Trophoblast cell (in vitro differentiated cells and primary cell): ENCODE data around the gene MS4A4E.
"Not testable (repeated sequence)": the region's sequence is repeated elsewhere in the genome, so short reads cannot be mapped to it uniquely, and the experiment has no call there.

Experiments
- DNase-seq, 2 donors: peaks; one replicate each; pipeline ENCODE4 v3.0.0-alpha.2; 2016
- H2AFZ ChIP-seq: 2 replicates; pipeline ENCODE4 v1.6.1; 2013; ENCODE audit warnings: low read length, moderate library complexity, mild to moderate bottlenecking; ENCODE audit not compliant: insufficient read depth, poor library complexity
- H2AK5ac ChIP-seq: 2 replicates; pipeline ENCODE4 v1.6.1; 2013; ENCODE audit warnings: mild to moderate bottlenecking, low read length
- H2BK120ac ChIP-seq: 2 replicates; pipeline ENCODE4 v1.6.1; 2013; ENCODE audit warnings: low read length, mild to moderate bottlenecking, moderate library complexity; ENCODE audit not compliant: insufficient read depth, poor library complexity
- H2BK12ac ChIP-seq: 2 replicates; pipeline ENCODE4 v1.6.1; 2013; ENCODE audit warnings: mild to moderate bottlenecking, low read length, moderate library complexity
- H2BK5ac ChIP-seq: 2 replicates; pipeline ENCODE4 v1.6.1; 2013; ENCODE audit warnings: low read length, low read depth, moderate library complexity, mild to moderate bottlenecking; ENCODE audit not compliant: poor library complexity
- H3K14ac ChIP-seq: 2 replicates; pipeline ENCODE4 v1.6.1; 2013; ENCODE audit warnings: mild to moderate bottlenecking, low read length
- H3K18ac ChIP-seq: 2 replicates; pipeline ENCODE4 v1.6.1; 2013; ENCODE audit warnings: mild to moderate bottlenecking, low read length
- H3K23ac ChIP-seq: 2 replicates; pipeline ENCODE4 v1.6.1; 2013; ENCODE audit warnings: low read length
- H3K27ac ChIP-seq: 2 replicates; pipeline ENCODE4 v1.5.1; 2013; ENCODE audit warnings: low read depth, mild to moderate bottlenecking, inconsistent platforms, low read length, moderate library complexity
- H3K27me3 ChIP-seq: 2 replicates; pipeline ENCODE4 v1.6.1; 2013; ENCODE audit warnings: inconsistent platforms, mild to moderate bottlenecking, low read length, moderate library complexity; ENCODE audit not compliant: insufficient read depth
- H3K36me3 ChIP-seq, 2 experiments: 1 replicate in 1 of 2; 2 replicates in 1 of 2; pipeline ENCODE4 v1.6.1; 2013; ENCODE audit warnings: low read length in 2 of 2, mild to moderate bottlenecking in 2 of 2, moderate library complexity in 1 of 2; ENCODE audit not compliant: insufficient read depth in 2 of 2, control insufficient read depth in 1 of 2
- H3K4ac ChIP-seq: 2 replicates; pipeline ENCODE4 v1.6.1; 2013; ENCODE audit warnings: low read depth, mild to moderate bottlenecking, low read length, moderate library complexity
- H3K4me1 ChIP-seq, 2 experiments: 1 replicate in 1 of 2; 2 replicates in 1 of 2; pipeline ENCODE4 v1.6.1; 2013; ENCODE audit warnings: low read length in 2 of 2, mild to moderate bottlenecking in 2 of 2, moderate library complexity in 1 of 2; ENCODE audit not compliant: insufficient read depth in 2 of 2, control insufficient read depth in 1 of 2
- H3K4me2 ChIP-seq: 2 replicates; pipeline ENCODE4 v1.6.1; 2013; ENCODE audit warnings: inconsistent platforms, mild to moderate bottlenecking, low read length, moderate library complexity
- H3K4me3 ChIP-seq: 2 replicates; pipeline ENCODE4 v1.5.1; 2013; ENCODE audit warnings: mild to moderate bottlenecking, low read depth, low read length, inconsistent platforms
- H3K79me1 ChIP-seq: one replicate; pipeline ENCODE4 v1.6.1; 2013; ENCODE audit warnings: low read length
- H3K79me2 ChIP-seq: 2 replicates; pipeline ENCODE4 v1.6.1; 2013; ENCODE audit warnings: low read length, mild to moderate bottlenecking; ENCODE audit not compliant: control insufficient read depth, insufficient read depth, poor library complexity
- H3K9ac ChIP-seq: 2 replicates; pipeline ENCODE4 v1.6.1; 2013; ENCODE audit warnings: mild to moderate bottlenecking, low read length
- H3K9me3 ChIP-seq: 2 replicates; pipeline ENCODE4 v1.6.1; 2013; ENCODE audit warnings: low read depth, mild to moderate bottlenecking, control low read depth, inconsistent platforms, low read length; ENCODE audit not compliant: insufficient read depth
- H4K12ac ChIP-seq: 2 replicates; pipeline ENCODE4 v1.6.1; 2013; ENCODE audit warnings: low read depth, mild to moderate bottlenecking, low read length, moderate library complexity
- H4K8ac ChIP-seq: 2 replicates; pipeline ENCODE4 v1.6.1; 2013; ENCODE audit warnings: low read depth, mild to moderate bottlenecking, low read length, moderate library complexity
- H4K91ac ChIP-seq: one replicate; pipeline ENCODE4 v1.6.1; 2013; ENCODE audit warnings: low read depth, mild to moderate bottlenecking, low read length, moderate library complexity
- WGBS: extraction: QIAGEN DNeasy Blood & Tissue Kit; methylation state at CpG from one replicate; pipeline ENCODE4 v1.1.7; 2013; ENCODE audit warnings: missing lambda C conversion rate; ENCODE audit not compliant: insufficient read length, insufficient coverage; ENCODE audit errors: extremely low coverage; 5-methylcytosine and 5-hydroxymethylcytosine counted together

The MS4A4E gene

DNA sequence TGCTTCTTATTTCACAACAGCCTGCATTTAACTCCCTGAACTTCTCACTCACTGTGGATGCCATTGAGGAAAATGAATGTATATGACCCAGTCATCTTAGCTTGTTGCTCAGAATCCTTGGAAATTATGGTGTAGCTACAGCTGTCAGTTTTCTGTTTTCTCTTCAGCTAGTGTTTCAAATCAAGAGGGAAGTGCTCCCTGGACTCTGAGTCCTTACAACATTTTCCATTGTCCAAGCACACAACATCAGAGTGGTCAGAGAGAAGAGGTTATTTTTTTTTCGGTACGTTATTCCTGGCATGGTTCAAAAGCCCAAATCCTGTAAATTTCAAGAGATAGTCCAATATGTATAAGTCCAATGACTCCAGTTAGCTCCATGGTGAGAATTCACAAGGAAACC lies 83.7 kb downstream of the MS4A4E start:
- no peaks in the 10 kb centered on the region for H3K36me3 ChIP-seq
- H4K91ac ChIP-seq = no peak overlapping the region
- no CpG with 5 or more reads among the region's 2 CpGs for WGBS
- no peaks in the 10 kb centered on the region for H3K4me1 ChIP-seq
- H2BK12ac ChIP-seq = no peak overlapping the region
- no peak overlapping the region for H3K4me3 ChIP-seq
- no peak for DNase-seq
- H3K9me3 ChIP-seq = no peaks in the 10 kb centered on the region
- H3K14ac ChIP-seq = no peak overlapping the region
- no peak overlapping the region for H3K4ac ChIP-seq
- H4K8ac ChIP-seq = no peak overlapping the region
- no peak overlapping the region for H2AK5ac ChIP-seq
- no peak overlapping the region for H3K9ac ChIP-seq
- H3K4me2 ChIP-seq = no peak overlapping the region
- H3K79me2 ChIP-seq = no peaks in the 10 kb centered on the region
- no peak overlapping the region for H2AFZ ChIP-seq
- no peak overlapping the region for H2BK5ac ChIP-seq
- H3K27ac ChIP-seq = no peak overlapping the region
- H4K12ac ChIP-seq = no peak overlapping the region
- H2BK120ac ChIP-seq = no peak overlapping the region
- H3K27me3 ChIP-seq = no peaks in the 10 kb centered on the region
- H3K18ac ChIP-seq = no peak overlapping the region
- no peak overlapping the region for H3K23ac ChIP-seq
- no peaks in the 10 kb centered on the region for H3K79me1 ChIP-seq

DNA sequence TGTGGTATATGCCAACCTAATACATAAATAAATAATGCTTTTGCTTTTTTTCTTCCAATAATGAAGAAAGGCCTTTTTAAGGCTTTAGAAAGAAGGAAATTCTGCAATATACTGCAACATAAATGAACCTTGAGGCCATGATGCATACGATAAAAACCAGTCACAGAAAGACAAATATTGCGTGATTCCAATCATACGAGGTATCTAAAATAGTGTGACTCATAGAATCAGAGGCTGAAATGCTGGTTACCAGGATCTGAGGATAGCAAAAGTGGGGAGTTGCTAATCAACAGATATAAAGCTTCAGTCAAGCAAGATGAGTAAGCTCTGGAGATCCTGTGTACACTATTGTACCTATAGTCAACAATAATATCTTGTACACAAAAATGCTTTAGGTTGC lies 84.3 kb downstream of the MS4A4E start:
- H3K23ac ChIP-seq = no peak overlapping the region
- no peaks in the 10 kb centered on the region for H3K79me2 ChIP-seq
- no peak overlapping the region for H3K4ac ChIP-seq
- no peak overlapping the region for H4K91ac ChIP-seq
- no peaks in the 10 kb centered on the region for H3K36me3 ChIP-seq
- H3K4me2 ChIP-seq = no peak overlapping the region
- no peak overlapping the region for H3K9ac ChIP-seq
- H2BK12ac ChIP-seq = no peak overlapping the region
- no peak overlapping the region for H2BK5ac ChIP-seq
- no peaks in the 10 kb centered on the region for H3K27me3 ChIP-seq
- DNase-seq = no peak
- no peaks in the 10 kb centered on the region for H3K4me1 ChIP-seq
- no peak overlapping the region for H3K27ac ChIP-seq
- H2AFZ ChIP-seq = no peak overlapping the region
- no peak overlapping the region for H3K14ac ChIP-seq
- H3K79me1 ChIP-seq = no peaks in the 10 kb centered on the region
- H2BK120ac ChIP-seq = no peak overlapping the region
- no CpG with 5 or more reads among the region's 3 CpGs for WGBS
- no peak overlapping the region for H3K4me3 ChIP-seq
- no peaks in the 10 kb centered on the region for H3K9me3 ChIP-seq
- no peak overlapping the region for H4K12ac ChIP-seq
- H2AK5ac ChIP-seq = no peak overlapping the region
- H3K18ac ChIP-seq = no peak overlapping the region
- H4K8ac ChIP-seq = no peak overlapping the region

DNA sequence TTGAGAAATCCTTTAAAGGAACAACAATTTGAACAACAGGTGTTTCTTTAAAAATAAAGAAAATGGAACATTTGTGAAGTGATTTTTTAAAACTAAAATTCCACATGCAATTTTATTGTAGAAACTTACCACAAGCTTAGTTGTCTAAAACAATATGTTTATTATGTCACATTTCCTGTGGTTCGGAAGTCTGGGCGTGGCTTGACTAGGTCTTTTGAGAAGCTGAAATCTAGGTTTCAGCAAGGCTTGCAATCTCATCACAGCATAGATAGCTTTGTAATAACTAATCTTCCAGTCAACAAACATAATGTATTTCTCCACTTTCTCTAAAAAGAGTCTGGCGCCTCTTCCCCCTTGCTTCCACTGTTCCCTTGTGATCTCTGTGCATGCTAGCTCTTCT lies 87.0 kb downstream of the MS4A4E start:
- Histone ChIP-seq H3K18ac (no peak overlapping the region), H2AK5ac (no peak overlapping the region), H2BK120ac (no peak overlapping the region), H3K9me3 (no peaks in the 10 kb centered on the region), H3K79me2 (no peaks in the 10 kb centered on the region), H3K79me1 (no peaks in the 10 kb centered on the region), H3K14ac (no peak overlapping the region), H2BK5ac (no peak overlapping the region), H2BK12ac (no peak overlapping the region), H4K91ac (no peak overlapping the region), H3K36me3 (no peaks in the 10 kb centered on the region), H3K27ac (no peak overlapping the region), H2AFZ (no peak overlapping the region), H3K9ac (no peak overlapping the region), H4K12ac (no peak overlapping the region), H3K4ac (no peak overlapping the region), H3K27me3 (no peaks in the 10 kb centered on the region), H3K23ac (no peak overlapping the region), H4K8ac (no peak overlapping the region), H3K4me1 (no peaks in the 10 kb centered on the region), H3K4me2 (no peak overlapping the region), H3K4me3 (no peak overlapping the region)
- WGBS = no CpG with 5 or more reads among the region's 3 CpGs
- DNase-seq = no peak

DNA sequence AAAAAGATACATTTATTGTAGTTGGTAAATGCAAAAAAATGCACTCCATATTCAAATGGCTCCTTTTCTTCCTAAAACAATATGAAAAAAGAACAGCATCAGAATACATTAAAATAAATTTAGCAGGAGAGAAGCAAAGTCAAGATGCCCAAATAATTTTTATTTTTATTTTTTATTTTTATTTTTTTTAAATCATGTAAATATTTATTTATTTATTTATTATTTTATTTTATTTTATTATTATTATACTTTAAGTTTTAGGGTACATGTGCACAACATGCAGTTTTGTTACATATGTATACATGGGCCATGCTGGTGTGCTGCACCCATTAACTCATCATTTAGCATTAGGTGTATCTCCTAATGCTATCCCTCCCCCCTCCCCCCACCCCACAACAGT lies 90.2 kb downstream of the MS4A4E start:
- not testable (repeated sequence) for H3K27me3 ChIP-seq, H3K14ac ChIP-seq, H3K18ac ChIP-seq, H3K4me2 ChIP-seq, H3K9me3 ChIP-seq, DNase-seq, H2AFZ ChIP-seq, H3K4me3 ChIP-seq, H4K91ac ChIP-seq, H4K12ac ChIP-seq, H2BK12ac ChIP-seq, H4K8ac ChIP-seq, H2BK5ac ChIP-seq, H3K9ac ChIP-seq, H3K79me2 ChIP-seq, H3K23ac ChIP-seq, H3K36me3 ChIP-seq, H3K4me1 ChIP-seq, H3K4ac ChIP-seq, H2AK5ac ChIP-seq, H3K79me1 ChIP-seq, H2BK120ac ChIP-seq, H3K27ac ChIP-seq

DNA sequence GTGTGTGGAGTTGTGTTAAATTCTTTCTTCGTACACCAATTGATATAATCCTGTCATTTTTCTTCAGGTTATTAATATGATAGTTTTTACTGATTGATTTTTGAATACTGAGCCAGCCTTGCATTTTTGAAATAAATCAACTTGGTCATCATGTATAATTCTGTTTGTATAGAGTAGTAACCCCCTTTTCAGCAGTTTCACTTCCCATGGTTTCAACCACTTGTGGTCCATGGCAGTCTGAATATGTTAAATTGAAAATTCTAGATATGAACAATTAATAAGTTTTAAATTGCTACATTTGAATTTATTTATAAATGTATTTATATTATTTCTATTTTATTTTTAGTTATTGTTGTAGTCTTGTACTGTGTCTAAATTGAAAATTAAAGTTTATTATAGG lies 92.7 kb downstream of the MS4A4E start:
- H2AK5ac ChIP-seq = no peak overlapping the region
- H3K79me1 ChIP-seq = no peaks in the 10 kb centered on the region

More for the DNA sequence above, 92.7 kb downstream of the MS4A4E start:
- Histone ChIP-seq H3K4me1 (no peaks in the 10 kb centered on the region), H3K4me2 (no peak overlapping the region), H3K9ac (no peak overlapping the region), H2BK5ac (no peak overlapping the region), H4K8ac (no peak overlapping the region), H3K36me3 (no peaks in the 10 kb centered on the region), H2AFZ (no peak overlapping the region), H3K27ac (no peak overlapping the region), H3K9me3 (no peaks in the 10 kb centered on the region), H2BK120ac (no peak overlapping the region), H3K18ac (no peak overlapping the region), H4K12ac (no peak overlapping the region), H3K14ac (no peak overlapping the region), H3K23ac (no peak overlapping the region), H4K91ac (no peak overlapping the region), H3K79me2 (no peaks in the 10 kb centered on the region), H3K4me3 (no peak overlapping the region), H3K27me3 (no peaks in the 10 kb centered on the region), H3K4ac (no peak overlapping the region), H2BK12ac (no peak overlapping the region)
- no peak for DNase-seq
- WGBS = no CpG with 5 or more reads among the region's 1 CpG
